Metanephros (tissue), 1 donor: ENCODE results near the gene TMSB15C. TPM values are rescaled to one million over a fixed set of nuclear protein-coding genes. Genes with fewer than 3 reads are reported as not detected.

Experiments used
- total RNA-seq: library from RNA; depleted of rRNA; stranded (reverse); fragments of >200 nt; gene quantifications from one replicate; pipeline ENCODE4 v1.2.3, GENCODE V29; 2014

The TMSB15C gene
- total RNA-seq, result 7.9 TPM

DNA sequence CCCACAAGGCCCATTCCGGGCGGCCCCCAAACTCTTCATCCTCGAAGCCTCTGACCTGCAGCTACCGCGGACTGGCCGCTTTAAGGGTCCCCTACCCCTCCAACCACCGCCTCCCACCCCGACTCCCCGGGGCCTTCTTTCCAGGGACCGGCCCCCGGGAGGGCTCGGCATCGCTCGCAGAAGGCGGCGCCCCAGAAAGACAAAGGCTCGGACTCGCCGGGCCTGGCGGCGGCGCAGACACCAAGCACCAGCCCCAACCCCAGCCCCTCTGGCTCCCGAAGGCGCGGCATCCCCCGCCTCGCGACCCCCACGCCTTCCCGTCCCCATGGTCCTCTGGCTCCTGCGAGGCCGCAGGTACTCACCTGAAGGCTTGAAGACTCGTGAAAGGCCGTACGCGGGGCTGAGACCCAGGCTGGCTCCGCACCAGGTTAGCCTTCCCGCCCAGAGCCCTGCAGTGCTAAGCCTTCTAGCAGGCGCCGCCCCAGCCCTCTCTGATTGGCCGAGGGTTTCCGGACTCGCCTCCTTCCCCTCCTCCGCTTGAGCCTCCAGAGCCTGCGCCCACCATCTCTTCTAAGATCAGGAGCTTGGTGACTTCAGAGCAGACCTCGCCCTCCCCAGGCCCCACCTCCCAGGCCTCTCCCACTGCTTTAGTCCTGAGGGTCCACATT, at the start of gene TMSB15C:
Gene TMSB15C, minus strand, starts transcription at position 459 of the 668 bp plus-strand sequence.

DNA sequence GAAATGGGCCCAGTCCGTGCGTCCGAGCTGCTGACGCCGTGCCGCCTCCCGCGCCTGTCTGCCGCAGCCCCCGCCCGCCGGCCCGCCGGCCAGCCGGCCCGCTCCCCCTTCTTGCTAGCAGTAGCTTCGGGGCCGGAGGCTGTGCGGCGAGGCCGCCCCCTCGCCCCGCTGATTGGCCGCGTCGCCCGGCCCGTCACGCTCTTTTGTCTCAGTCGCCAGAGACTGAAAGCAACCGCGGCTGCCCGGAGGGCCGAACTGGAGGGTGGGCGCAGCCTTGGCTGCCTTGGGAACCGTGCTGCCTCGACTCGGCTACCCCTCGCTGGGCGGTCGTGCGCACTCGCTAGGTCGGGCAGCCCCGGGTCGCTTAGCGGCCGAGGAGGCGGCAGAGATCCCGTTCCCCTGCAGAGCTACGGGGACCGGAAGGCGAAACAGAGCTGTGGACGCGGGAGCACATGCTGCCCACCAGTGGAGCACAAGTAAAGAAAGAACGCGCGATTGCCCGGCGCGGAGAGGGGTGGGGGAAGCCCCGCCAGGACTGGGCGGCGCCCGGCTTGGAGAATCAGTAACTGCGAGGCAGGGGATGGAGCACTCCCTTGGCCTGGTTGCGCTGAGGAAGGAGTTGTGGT, 36.4 kb upstream of the TMSB15C start, which contains the start of gene ZCCHC18:
Gene ZCCHC18, plus strand, starts transcription at position 198 of the 626 bp plus-strand sequence. CDS start 1,589 bp downstream, outside the sequence.

DNA sequence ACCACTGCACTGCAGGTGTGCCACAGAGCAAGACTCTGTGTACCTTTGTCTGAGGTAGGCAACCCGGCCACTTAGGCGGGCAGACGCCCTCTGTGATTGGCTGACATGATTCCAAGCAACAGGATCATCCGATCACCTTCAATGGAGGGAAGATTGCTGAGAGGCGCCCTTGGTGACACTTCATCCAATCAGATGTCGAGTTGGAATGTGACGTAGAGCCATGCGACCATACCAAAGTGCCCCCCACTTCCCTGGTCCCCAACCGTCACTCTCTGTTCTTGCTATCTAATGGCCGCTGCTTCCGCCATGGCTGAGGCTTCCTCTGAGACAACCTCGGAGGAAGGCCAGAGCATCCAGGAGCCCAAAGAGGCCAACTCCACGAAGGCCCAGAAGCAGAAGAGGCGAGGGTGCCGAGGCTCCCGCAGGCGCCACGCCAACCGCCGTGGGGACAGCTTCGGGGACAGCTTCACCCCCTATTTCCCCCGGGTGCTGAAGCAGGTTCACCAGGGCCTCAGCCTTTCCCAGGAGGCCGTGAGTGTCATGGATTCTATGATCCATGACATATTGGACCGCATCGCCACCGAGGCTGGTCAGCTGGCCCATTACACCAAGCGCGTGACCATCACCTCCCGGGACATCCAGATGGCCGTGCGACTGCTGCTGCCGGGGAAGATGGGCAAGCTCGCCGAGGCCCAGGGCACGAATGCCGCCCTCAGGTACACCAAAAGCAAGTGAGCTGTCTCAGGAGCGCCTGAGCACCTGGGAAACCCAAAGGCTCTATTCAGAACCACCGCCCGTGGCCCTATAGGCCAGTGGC, 36.1 kb downstream of the TMSB15C start, which contains the start of gene H2BW2:
Gene H2BW2, plus strand, starts transcription at position 268 of the 817 bp plus-strand sequence. Its CDS starts 39 bp downstream, at position 307.

Other genes with a start within 250 kb of the TMSB15C start
- 5.6 TPM for gene RAB9B, start 244.0 kb downstream of the TMSB15C start, total RNA-seq
- gene TMSB15B, start 113.6 kb downstream of the TMSB15C start, total RNA-seq, result 11.7 TPM
- not detected for gene H2BW1, start 62.5 kb downstream of the TMSB15C start, total RNA-seq
- gene H2BW2, start 36.3 kb downstream of the TMSB15C start, total RNA-seq, result not detected
- gene ZCCHC18, start 36.3 kb upstream of the TMSB15C start, total RNA-seq, result 2.5 TPM
- 16.2 TPM for gene SLC25A53, start 80.8 kb upstream of the TMSB15C start, total RNA-seq
- gene FAM199X, start 90.2 kb upstream of the TMSB15C start, total RNA-seq, result 32.7 TPM
- gene ESX1, start 178.7 kb upstream of the TMSB15C start, total RNA-seq, result not detected